ENCODE measurements around the gene SPOCK3. TPM values are rescaled to one million over a fixed set of nuclear protein-coding genes. Genes with fewer than 3 reads are reported as not detected.
"Not testable (repeated sequence)": the region's sequence is repeated elsewhere in the genome, so short reads cannot be mapped to it uniquely, and the experiment has no call there.

SPOCK3 gene
- total RNA-seq, 2 experiments from 2014 or later: not detected

GRCh38 chr4:166989886-166990285 lies 244.4 kb downstream of the SPOCK3 start:
- H3K4me3 Mint-ChIP-seq: no peak overlapping the region
- DNase-seq: no peak
- H3K9me3 Mint-ChIP-seq (ENCODE audit: low read depth): no peaks in the 10 kb centered on the region
- intact Hi-C loops (cut with DNase I, micrococcal nuclease): no loop called here
- H3K36me3 Mint-ChIP-seq (ENCODE audit: low read depth): no peaks in the 10 kb centered on the region
- H3K27ac Mint-ChIP-seq: no peak overlapping the region
- H3K27me3 Mint-ChIP-seq: no peaks in the 10 kb centered on the region
- no peaks in the 10 kb centered on the region for H3K4me1 Mint-ChIP-seq
- CTCF ChIA-PET: no interaction called here
- ATAC-seq: no peak
- POLR2A ChIA-PET: no interaction called here

GRCh38 chr4:166987026-166987425 lies 247.3 kb downstream of the SPOCK3 start:
- no peak for DNase-seq
- H3K36me3 Mint-ChIP-seq (ENCODE audit: low read depth): no peaks in the 10 kb centered on the region
- ATAC-seq: no peak
- no peaks in the 10 kb centered on the region for H3K27me3 Mint-ChIP-seq
- H3K27ac Mint-ChIP-seq: no peak overlapping the region
- no peaks in the 10 kb centered on the region for H3K4me1 Mint-ChIP-seq
- POLR2A ChIA-PET: no interaction called here
- CTCF ChIA-PET: no interaction called here
- no peaks in the 10 kb centered on the region for H3K9me3 Mint-ChIP-seq (ENCODE audit: low read depth)
- intact Hi-C loops (cut with DNase I, micrococcal nuclease): no loop called here
- no peak overlapping the region for H3K4me3 Mint-ChIP-seq

GRCh38 chr4:166981847-166982246 lies 252.4 kb downstream of the SPOCK3 start:
- Mint-ChIP-seq H3K9me3 (ENCODE audit: low read depth) (no peaks in the 10 kb centered on the region), H3K4me1 (no peaks in the 10 kb centered on the region), H3K4me3 (no peak overlapping the region), H3K27me3 (no peaks in the 10 kb centered on the region), H3K27ac (no peak overlapping the region), H3K36me3 (ENCODE audit: low read depth) (no peaks in the 10 kb centered on the region)
- ATAC-seq: no peak
- intact Hi-C loops (cut with DNase I, micrococcal nuclease): no loop called here
- POLR2A ChIA-PET: no interaction called here
- CTCF ChIA-PET: no interaction called here
- no peak for DNase-seq

GRCh38 chr4:166980419-166980818 lies 253.9 kb downstream of the SPOCK3 start:
- no peaks in the 10 kb centered on the region for H3K4me1 Mint-ChIP-seq
- intact Hi-C loops (cut with DNase I, micrococcal nuclease): no loop called here
- CTCF ChIA-PET: no interaction called here
- DNase-seq (no peak), ATAC-seq (no peak)
- peaks cover 2% of the 10 kb centered on the region for H3K9me3 Mint-ChIP-seq (ENCODE audit: low read depth)
- H3K27me3 Mint-ChIP-seq: no peaks in the 10 kb centered on the region
- no peaks in the 10 kb centered on the region for H3K36me3 Mint-ChIP-seq (ENCODE audit: low read depth)
- POLR2A ChIA-PET: no interaction called here
- no peak overlapping the region for H3K4me3 Mint-ChIP-seq
- no peak overlapping the region for H3K27ac Mint-ChIP-seq

- no peaks in the 10 kb centered on the region for H3K4me1 Mint-ChIP-seq
- no peak for DNase-seq
- H3K27ac Mint-ChIP-seq: no peak overlapping the region
- peaks cover 2% of the 10 kb centered on the region for H3K9me3 Mint-ChIP-seq (ENCODE audit: low read depth)
- ATAC-seq: no peak
- H3K27me3 Mint-ChIP-seq: no peaks in the 10 kb centered on the region
- H3K4me3 Mint-ChIP-seq: no peak overlapping the region
- intact Hi-C loops (cut with DNase I, micrococcal nuclease): no loop called here
- CTCF ChIA-PET: no interaction called here
- POLR2A ChIA-PET: no interaction called here
- H3K36me3 Mint-ChIP-seq (ENCODE audit: low read depth): no peaks in the 10 kb centered on the region
These were observed 256.7 kb downstream of the SPOCK3 start for GRCh38 chr4:166977596-166977995.

- no peak for ATAC-seq
- no peaks in the 10 kb centered on the region for H3K4me1 Mint-ChIP-seq
- intact Hi-C loops (cut with DNase I, micrococcal nuclease): no loop called here
- ChIA-PET CTCF (no interaction called here), POLR2A (no interaction called here)
- no peak overlapping the region for H3K4me3 Mint-ChIP-seq
- DNase-seq: no peak
- H3K36me3 Mint-ChIP-seq (ENCODE audit: low read depth): no peaks in the 10 kb centered on the region
- no peak overlapping the region for H3K27ac Mint-ChIP-seq
- no peaks in the 10 kb centered on the region for H3K27me3 Mint-ChIP-seq
- H3K9me3 Mint-ChIP-seq (ENCODE audit: low read depth): peaks cover 9% of the 10 kb centered on the region
These were observed 262.2 kb downstream of the SPOCK3 start for GRCh38 chr4:166972071-166972470.

GRCh38 chr4:166968219-166968618 lies 266.1 kb downstream of the SPOCK3 start:
- ATAC-seq; H3K36me3 Mint-ChIP-seq (ENCODE audit: low read depth); POLR2A ChIA-PET; H3K4me1 Mint-ChIP-seq; H3K9me3 Mint-ChIP-seq (ENCODE audit: low read depth); H3K27ac Mint-ChIP-seq; H3K4me3 Mint-ChIP-seq; H3K27me3 Mint-ChIP-seq; DNase-seq; CTCF ChIA-PET; intact Hi-C loops (cut with DNase I, micrococcal nuclease): not testable (repeated sequence)

GRCh38 chr4:166965562-166965961 lies 268.7 kb downstream of the SPOCK3 start:
- ChIA-PET CTCF (no interaction called here), POLR2A (interaction anchor here (0.6 kb wide), 1 partner anchor 64 kb away, joined by 4 read pairs; no protein-coding TSS in a partner anchor)
- H3K4me1 Mint-ChIP-seq: no peaks in the 10 kb centered on the region
- ATAC-seq (no peak), DNase-seq (no peak)
- H3K9me3 Mint-ChIP-seq (ENCODE audit: low read depth): peaks cover 8% of the 10 kb centered on the region
- no peaks in the 10 kb centered on the region for H3K36me3 Mint-ChIP-seq (ENCODE audit: low read depth)
- H3K27me3 Mint-ChIP-seq: no peaks in the 10 kb centered on the region
- intact Hi-C loops (cut with DNase I, micrococcal nuclease): no loop called here
- H3K4me3 Mint-ChIP-seq: no peak overlapping the region
- H3K27ac Mint-ChIP-seq: no peak overlapping the region

- Mint-ChIP-seq H3K4me1 (no peaks in the 10 kb centered on the region), H3K9me3 (ENCODE audit: low read depth) (peaks cover 12% of the 10 kb centered on the region), H3K27ac (no peak overlapping the region), H3K4me3 (no peak overlapping the region), H3K36me3 (ENCODE audit: low read depth) (no peaks in the 10 kb centered on the region), H3K27me3 (no peaks in the 10 kb centered on the region)
- POLR2A ChIA-PET: no interaction called here
- CTCF ChIA-PET: no interaction called here
- DNase-seq (no peak), ATAC-seq (no peak)
- intact Hi-C loops (cut with DNase I, micrococcal nuclease): no loop called here
These were observed 276.8 kb downstream of the SPOCK3 start for GRCh38 chr4:166957451-166957850.

- ChIA-PET CTCF (no interaction called here), POLR2A (no interaction called here)
These were observed 277.8 kb downstream of the SPOCK3 start for GRCh38 chr4:166956484-166956883.

GRCh38 chr4:166941629-166942028 lies 292.7 kb downstream of the SPOCK3 start:
- H3K36me3 Mint-ChIP-seq (ENCODE audit: low read depth): no peaks in the 10 kb centered on the region
- intact Hi-C loops (cut with DNase I, micrococcal nuclease): no loop called here
- ATAC-seq (peak; percentile 95), DNase-seq (peak; percentile 34)
- no peaks in the 10 kb centered on the region for H3K27me3 Mint-ChIP-seq
- no peak overlapping the region for H3K27ac Mint-ChIP-seq
- CTCF ChIA-PET: no interaction called here
- no peaks in the 10 kb centered on the region for H3K4me1 Mint-ChIP-seq
- H3K4me3 Mint-ChIP-seq: no peak overlapping the region
- POLR2A ChIA-PET: no interaction called here
- no peaks in the 10 kb centered on the region for H3K9me3 Mint-ChIP-seq (ENCODE audit: low read depth)

More at GRCh38 chr4:166956484-166956883, 277.8 kb downstream of the SPOCK3 start:
- DNase-seq: no peak
- Mint-ChIP-seq H3K36me3 (ENCODE audit: low read depth) (no peaks in the 10 kb centered on the region), H3K27me3 (no peaks in the 10 kb centered on the region), H3K4me1 (no peaks in the 10 kb centered on the region), H3K27ac (no peak overlapping the region), H3K4me3 (no peak overlapping the region), H3K9me3 (ENCODE audit: low read depth) (peaks cover 12% of the 10 kb centered on the region)
- no peak for ATAC-seq
- intact Hi-C loops (cut with DNase I, micrococcal nuclease): no loop called here

GRCh38 chr4:166930464-166930863 lies 303.8 kb downstream of the SPOCK3 start:
- intact Hi-C loops (cut with DNase I, micrococcal nuclease): no loop called here
- no peak overlapping the region for H3K27ac Mint-ChIP-seq
- DNase-seq (no peak), ATAC-seq (no peak)
- CTCF ChIA-PET: no interaction called here
- POLR2A ChIA-PET: no interaction called here
- no peaks in the 10 kb centered on the region for H3K36me3 Mint-ChIP-seq (ENCODE audit: low read depth)
- H3K9me3 Mint-ChIP-seq (ENCODE audit: low read depth): peaks cover 8% of the 10 kb centered on the region
- H3K4me1 Mint-ChIP-seq: no peaks in the 10 kb centered on the region
- no peak overlapping the region for H3K4me3 Mint-ChIP-seq
- H3K27me3 Mint-ChIP-seq: no peaks in the 10 kb centered on the region

GRCh38 chr4:166924424-166924823 lies 309.9 kb downstream of the SPOCK3 start:
- ChIA-PET CTCF (no interaction called here), POLR2A (no interaction called here)
- Mint-ChIP-seq H3K4me3 (no peak overlapping the region), H3K4me1 (no peaks in the 10 kb centered on the region), H3K27me3 (no peaks in the 10 kb centered on the region), H3K27ac (no peak overlapping the region), H3K36me3 (ENCODE audit: low read depth) (no peaks in the 10 kb centered on the region), H3K9me3 (ENCODE audit: low read depth) (peaks cover 7% of the 10 kb centered on the region)
- DNase-seq (no peak), ATAC-seq (no peak)
- intact Hi-C loops (cut with DNase I, micrococcal nuclease): no loop called here
